GM21825 (cell line): Measurements from ENCODE around the gene CA11.

Experiments
- ATAC-seq: cut with Tn5 transposase; IDR thresholded peaks from one replicate; pipeline ENCODE4 v1.9.1; 2021; ENCODE audit warnings: mild to moderate bottlenecking, moderate library complexity; ENCODE audit not compliant: unreplicated experiment

The CA11 gene

DNA sequence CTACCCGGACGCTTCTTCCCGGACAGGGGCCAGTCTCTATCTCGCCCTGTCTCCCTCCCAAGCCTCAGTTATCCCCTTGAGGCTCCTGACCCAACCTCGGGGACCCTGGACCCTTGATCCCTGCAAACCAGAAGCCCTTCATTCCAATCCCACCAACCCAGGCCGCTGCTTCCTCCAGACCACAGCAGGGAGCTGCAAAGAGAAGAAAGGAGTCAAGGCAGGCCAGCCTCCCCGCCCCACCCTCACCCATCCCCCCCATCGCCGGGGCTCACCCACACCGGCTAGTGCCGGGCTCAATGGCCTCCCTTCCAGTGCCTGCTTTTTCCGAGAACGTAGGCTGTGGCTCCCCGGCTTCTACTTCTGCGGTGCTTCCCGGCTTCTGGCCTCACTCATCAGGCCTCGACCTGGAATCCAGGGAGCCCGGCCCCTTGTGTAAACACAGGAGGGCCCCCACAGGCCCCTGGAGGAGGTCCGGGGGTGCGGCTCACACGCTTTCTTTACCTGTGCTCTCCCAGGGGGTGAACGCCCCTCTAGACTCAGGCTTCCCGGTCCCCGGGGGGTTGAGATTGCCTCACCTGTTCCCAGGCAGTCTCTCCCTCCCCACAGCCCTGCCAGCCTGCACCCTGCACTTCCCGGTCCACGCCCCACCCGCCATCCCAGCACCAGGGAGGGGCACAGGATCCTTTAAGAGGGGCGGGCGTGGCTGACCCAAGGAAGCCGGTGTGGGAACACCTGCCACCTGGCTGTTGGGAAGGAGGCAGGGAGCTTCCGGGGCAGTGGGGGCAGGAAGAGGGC is 31.4 kb downstream of the CA11 start, which contains the start of gene FAM83E:
TSS of gene FAM83E (minus strand) at position 641 of the 795 bp plus-strand sequence. CDS start 1,704 bp downstream, outside the sequence.
- no peak for ATAC-seq

DNA sequence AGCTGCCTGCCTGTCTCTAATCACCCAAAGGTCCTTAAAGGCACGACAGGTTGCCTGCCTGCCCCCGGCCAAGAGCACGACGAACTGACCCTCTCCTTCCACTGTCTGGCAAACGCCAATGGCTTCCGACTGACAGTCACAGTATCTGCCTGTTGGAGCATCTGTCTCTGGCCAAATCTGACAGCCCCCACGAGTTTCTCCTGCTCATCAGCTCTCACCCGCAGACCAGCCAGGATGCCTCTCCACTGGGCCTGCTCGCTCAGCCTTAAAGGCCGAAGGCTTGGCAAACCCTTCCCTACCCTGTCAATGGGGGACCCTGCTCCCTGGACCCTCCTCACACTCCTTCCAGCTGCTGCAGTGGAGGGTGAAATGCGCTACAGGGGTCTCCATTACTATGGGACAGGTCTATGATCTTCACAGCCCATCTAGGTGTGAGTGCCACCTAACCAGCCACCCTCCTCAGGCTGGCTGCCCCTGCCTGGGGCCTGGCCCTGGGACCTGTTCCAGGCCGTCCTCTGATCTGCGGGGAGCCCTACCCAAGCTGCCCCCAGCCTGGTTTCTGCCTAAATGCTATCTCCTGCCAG is 32.0 kb downstream of the CA11 start:
- ATAC-seq = no peak

DNA sequence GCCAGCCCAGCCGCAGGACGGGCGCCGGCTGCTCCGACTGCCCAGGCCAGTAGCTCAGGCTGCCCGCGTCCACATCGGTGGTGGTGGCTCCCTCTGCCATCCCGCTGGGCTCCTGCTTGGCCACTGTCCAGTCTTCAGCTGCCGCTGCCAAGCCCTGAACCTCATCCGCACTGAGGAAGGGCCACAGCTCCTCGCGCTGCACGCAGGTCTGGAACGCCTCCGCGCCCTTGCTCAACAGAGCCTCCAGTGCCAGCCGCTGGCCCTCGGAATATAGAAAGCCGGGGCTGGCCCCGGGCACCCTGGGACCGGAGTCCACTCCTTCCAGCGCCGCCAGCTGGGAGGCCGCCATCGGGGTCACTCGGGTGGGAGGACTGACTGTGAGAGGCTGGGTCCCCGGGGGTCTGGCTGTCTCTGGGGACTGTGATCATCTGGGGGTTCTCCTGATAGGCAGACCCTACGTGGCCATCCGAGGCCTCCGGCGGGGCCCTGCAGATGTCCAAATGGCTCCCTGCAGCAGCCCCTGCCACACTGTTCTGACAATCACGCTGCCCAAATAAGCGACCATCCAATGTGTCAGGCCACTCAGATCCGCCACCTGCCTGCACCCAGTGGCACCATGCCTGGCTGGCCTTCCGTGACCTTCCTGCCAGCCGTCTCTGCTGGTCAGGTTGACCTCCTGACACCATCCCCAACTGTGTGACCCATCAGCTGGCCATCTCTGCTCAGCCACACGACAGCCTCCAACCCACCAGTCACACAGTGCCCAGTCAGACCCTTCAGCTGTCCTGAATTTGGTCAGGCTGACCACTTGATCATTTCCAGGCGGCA is 32.7 kb downstream of the CA11 start:
- no peak for ATAC-seq

DNA sequence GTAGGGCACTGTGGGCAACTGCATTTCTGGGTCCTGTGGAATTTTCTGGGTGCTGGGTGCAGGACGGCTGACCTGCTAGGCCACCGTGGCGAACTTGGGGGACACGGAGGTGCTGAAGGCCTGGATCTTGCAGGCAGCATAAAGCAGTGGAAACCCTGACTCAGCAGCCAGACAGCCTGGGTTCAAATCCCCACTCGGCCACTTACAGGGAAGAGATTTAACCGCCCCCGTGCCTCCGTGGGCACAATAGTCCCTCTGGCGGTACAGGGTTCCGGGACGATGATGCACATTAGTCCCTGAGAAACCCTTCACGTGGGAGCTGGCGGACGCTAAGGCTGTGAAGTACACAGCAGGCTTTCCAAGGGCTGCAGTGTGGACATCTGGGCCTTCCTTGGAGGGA is 34.1 kb downstream of the CA11 start:
- ATAC-seq = no peak

DNA sequence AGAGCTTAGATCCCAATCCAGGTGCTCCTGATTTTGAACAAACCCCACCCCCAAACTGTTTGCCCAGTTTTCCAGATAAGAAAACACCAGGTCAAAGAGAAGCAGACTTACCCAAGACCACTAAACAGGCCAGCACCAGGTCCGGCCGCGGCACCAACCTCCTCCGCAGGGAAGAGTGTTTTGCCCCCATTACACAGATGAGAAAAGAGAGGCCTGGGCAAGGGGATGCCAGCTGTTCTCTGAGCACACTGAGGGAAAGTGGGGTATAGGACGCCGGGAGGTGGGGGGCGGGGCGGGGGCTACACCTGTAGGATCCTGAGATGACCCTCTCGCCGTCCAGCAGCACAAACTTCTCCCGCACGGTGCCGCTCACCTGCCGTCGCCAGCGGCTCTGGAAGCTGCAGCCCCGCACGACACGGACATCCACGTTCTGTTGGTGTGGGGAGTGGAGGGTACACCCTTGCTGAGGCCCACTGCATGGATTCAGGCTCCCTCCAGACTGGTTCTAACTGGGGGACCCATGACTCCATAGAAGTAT is 36.3 kb downstream of the CA11 start:
- ATAC-seq = no peak

DNA sequence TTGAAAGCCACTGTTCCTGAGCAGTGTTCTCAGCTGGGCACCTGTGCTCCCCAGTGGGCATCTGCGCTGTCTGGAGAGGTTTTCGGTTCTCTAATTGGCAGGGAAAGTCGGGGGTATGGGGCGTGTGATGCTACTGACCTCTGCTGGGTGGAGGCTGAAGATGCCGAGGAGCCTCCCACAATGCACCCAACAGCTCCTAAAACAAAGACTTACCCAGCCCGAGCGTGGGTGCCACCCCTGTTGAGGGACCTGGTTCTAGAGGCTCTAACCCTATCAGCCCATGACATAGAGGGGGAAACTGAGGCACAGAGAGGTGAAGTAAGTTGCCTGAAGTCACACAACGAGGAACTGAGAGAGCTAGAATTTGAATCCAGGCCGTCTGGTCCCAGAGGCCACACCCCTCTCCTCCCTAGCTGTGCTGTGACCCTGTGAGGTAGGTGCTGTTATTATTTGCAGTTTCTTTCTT is 37.2 kb downstream of the CA11 start:
- no peak for ATAC-seq

DNA sequence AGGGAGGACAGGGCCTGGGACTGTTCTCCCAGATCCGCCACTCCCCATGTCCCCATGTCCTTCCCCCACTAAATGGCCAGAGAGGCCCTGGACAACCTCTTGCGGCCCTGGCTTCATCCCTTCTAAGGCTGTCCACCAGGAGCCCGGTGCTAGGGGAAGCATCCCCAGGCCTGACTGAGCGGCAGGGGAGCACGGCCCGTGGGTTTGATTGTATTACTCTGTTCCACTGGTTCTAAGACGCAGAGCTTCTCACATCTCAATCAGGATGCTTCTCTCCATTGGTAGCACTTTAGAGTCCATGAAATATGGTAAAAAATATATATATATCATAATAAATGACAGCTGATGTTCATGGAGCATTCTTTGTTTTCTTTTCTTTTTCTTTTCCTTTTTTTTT is 38.6 kb downstream of the CA11 start:
- no peak for ATAC-seq

DNA sequence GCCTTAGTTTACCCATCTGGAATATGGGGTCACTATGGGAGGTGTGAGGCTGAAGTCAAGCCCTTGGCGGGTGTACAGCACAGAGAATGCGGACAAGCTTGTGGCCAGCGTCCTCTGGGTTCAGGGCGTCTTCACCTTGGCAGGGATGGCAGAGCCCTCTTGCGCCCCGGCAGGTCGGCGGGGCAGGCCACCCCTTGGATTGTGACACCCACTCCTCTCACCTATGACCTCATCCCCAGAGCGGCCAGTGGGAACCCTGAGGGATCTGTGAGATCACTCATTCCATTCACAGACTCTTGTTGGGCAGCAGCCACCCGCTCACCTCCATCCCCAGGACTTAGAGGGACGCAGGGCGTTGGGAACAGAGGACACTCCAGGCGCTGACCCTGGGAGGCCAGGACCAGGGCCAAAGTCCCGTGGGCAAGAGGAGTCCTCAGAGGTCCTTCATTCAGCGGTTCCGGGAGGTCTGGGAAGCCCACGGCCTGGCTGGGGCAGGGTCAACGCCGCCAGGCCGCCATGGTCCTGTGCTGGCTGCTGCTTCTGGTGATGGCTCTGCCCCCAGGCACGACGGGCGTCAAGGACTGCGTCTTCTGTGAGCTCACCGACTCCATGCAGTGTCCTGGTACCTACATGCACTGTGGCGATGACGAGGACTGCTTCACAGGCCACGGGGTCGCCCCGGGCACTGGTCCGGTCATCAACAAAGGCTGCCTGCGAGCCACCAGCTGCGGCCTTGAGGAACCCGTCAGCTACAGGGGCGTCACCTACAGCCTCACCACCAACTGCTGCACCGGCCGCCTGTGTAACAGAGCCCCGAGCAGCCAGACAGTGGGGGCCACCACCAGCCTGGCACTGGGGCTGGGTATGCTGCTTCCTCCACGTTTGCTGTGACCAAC is 39.3 kb downstream of the CA11 start, which contains the start of gene SPACA4:
TSS of gene SPACA4 (plus strand) at position 280 of the 896 bp plus-strand sequence. CDS start at position 517, 237 bp downstream.
- ATAC-seq = no peak

DNA sequence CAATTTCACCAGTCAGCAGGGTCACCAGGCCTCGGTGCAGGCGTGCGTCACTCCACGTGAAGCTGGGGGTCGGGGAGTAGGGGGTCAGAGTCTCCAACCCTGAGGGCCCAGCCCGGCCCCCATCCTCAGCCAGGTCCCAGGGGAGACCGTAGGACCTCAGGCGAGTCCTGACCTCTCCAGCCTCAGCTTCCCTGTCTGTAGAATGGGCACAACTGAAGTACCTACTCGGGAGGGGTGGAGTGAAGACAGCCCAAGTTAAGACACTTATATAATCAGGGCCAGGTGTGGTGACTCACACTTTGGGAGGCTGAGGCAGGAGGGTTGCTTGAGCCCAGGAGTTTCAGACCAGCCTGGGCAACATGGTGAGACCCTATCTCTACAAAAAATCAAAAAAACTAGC is 42.1 kb downstream of the CA11 start:
- ATAC-seq = no peak

DNA sequence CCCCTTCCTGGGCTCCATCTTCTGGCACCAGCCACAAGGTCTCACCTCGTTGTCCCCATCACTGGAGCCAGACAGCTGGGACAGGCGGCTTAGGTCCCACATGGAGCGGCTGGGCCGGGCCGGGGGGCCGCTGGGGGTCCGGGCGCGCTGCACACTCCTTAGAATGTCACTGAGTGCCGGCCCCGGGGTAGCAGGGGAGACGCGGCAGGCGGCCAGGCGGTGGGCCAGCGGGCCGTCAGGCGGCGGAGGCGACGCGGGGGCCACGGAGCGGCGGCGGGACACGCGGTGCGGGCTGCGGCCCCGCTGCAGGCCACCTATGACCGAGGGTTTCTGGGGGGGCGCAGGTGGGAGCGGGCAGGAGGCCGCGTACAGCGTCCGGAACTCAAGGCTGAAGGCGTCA is 42.5 kb downstream of the CA11 start:
- ATAC-seq = no peak

DNA sequence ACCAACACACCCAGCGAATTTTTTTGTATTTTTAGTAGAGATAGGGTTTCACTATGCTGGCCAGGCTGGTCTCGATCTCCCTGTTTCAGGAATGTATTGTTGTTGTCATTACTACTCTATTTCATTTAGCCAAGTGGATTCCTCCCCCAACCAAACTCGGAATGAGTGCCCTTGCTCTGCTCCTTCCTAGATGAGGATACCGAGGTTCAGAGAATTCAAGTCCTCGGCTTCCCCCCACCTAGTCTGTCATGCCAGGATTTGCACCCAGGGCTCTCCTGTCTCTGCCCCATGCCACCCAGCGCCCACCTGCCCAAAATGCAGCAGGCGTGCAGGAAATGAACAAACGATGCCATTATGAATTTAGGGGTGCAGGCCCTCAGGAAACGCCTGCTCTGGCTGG is 43.0 kb downstream of the CA11 start:
- no peak for ATAC-seq

DNA sequence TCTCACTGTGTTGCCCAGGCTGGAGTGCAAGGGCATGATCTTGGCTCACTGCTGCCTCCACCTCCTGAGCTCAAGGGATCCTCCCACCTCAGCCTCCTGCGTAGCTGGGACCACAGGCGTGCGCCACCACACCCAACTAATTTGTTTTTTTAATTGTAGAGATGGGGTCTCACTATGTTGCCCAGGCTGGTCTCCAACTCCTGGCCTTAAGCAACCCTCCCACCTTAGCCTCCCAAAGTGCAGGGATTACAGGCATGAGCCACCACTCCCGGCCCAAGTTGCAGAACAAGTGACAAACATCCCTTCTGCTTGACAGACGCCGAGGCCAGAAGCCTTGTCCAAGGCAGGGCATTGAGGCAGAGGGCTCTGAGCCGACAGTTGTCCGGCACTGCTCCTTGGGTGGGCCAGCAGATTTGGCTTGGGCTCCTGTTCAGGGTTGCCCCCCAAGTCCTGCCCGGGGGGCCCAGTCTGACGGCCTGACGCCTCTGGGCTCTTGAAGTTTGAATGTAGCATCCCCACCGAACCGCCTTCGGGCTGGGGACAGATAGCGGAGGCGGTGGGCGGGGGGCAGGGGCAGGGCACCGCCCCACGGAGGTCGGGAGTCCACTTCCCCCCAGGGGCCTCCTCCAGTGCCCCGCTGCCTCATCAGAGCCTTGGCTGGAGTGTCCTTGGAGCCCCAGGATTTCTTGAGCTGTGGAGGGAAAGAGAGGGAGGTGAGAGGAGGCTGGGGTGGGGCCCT is 45.1 kb downstream of the CA11 start:
- ATAC-seq = no peak

DNA sequence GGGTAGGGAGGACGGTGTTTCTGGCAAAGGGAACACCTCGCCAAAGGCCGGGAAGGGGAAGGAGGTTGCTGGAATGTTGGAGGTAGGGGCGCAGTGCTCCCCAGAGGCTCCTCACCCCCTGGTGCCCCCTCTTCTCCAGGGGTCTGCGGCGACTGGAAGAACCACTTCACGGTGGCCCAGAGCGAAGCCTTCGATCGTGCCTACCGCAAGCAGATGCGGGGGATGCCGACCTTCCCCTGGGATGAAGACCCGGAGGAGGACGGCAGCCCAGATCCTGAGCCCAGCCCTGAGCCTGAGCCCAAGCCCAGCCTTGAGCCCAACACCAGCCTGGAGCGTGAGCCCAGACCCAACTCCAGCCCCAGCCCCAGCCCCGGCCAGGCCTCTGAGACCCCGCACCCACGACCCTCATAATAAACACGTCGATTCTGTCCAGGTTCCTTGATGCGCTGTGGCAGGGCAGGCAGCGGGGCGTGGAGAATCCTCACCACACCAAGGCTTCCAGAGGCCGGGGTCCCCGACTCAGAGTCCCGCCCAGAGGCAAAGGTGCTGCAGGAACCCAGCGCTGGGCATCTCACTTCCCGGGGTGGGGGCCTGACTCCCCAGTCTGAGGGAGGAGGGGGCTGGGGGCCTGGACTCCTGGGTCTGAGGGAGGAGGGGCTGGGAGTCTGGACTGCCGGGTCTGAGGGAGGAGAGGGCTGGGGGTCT is 46.8 kb downstream of the CA11 start:
- no peak for ATAC-seq

DNA sequence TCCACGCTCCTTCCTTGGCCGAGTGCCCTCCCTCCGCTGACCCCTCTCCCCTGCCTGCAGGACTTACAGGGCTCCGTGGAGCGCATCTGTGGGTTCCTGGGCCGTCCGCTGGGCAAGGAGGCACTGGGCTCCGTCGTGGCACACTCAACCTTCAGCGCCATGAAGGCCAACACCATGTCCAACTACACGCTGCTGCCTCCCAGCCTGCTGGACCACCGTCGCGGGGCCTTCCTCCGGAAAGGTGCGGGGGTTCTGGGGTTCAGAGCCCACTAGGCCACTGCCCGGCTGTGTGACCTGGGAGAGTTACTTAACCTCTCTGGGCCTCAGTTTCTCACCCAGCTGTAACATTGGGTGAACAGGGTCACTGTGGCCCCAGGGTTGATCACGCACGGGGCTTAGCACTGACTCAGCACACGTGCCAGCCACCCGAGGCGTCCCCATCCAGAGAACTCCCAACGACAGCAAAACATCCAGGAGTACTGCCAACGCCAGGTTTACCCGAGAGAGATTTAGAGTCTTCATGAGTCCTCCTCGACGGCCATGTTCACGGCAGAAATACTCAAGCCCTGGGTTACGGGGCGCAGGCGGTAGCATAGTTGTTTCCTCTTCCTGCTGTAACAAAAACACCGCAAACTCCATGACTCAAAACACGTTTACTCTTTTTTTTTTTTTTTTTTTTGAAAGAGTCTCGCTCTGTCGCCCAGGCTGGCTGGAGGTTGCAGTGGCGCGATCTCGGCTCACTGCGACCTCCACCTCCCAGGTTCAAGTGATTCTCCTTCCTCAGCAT is 49.1 kb downstream of the CA11 start:
- ATAC-seq = no peak

DNA sequence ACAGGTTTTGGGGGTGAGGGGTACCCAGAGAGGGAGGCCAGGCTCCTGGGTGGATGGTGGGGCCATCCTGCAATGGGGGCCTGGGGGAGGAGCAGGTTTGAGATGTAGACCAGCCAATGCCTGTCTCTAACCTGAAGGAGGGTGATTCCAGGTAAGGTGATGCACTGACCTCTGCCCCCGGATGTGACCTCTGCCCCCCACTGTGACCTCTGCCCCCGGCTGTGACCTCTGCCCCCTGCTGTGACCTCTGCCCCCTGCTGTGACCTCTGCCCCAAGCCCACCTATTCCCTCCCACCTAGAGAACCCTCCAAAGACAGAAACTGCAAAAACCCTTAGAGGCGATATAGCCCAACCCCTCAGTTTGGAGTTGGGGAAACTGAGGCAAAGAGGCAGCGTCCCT is 49.8 kb downstream of the CA11 start:
- ATAC-seq = no peak

DNA sequence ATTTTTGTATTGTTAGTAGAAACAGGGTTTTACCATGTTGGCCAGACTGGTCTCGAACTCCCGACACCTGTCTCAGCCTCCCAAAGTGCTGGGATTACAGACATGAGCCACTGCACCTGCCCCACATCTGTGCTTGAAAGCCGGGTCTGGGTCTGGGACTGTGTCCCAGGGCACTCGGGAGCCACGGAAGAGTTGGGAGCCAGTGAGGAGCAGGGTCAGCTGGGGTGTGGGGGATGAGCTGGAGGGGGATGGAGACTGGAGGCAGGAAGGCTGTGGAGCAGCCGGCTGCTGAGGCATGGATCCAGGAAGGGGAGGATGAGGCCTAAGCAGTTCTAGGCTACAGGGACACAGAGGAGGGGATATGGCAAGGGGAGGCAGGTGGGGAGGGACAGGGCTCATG is 50.2 kb downstream of the CA11 start:
- ATAC-seq = no peak

DNA sequence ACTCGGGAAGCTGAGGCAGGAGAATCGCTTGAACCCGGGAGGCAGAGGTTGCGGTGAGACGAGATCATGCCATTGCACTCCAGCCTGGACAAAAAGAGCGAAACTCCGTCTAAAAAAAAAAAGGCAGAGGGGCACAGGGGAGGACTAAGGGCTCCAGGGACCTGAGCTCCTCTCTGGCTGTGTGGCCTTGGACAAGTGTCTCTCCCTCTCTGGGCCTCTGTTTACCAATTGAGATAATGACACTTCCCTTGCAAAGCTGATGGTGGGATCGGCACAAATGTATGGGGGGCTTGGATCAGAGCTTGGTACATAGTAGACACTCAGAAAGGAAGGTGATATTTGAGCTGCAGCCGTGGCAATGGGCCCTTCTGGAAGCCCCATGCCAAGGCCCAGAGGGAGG is 50.8 kb downstream of the CA11 start:
- no peak for ATAC-seq

DNA sequence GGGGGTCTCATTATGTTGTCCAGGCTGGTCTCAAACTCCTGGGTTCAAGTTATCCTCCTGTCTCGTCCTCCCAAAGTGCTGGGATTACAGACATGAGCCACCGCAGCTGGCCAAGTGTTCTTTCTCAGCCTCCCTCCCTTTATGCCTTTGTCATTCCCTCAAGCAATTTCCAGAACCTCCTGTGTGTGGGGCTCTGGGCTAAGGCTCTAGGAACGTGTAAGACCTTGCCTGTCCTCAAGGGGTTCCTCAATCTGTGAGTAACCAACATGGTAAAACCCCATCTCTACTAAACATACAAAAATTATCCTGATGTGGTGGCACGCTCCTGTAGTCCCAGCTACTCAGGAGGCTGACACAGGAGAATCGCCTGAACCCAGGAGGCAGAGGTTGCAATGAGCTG is 55.0 kb downstream of the CA11 start:
- no peak for ATAC-seq
